Measurements from ENCODE around the gene ANLN.
A peak's percentile ranks its signal among the peaks of the same experiment; 100 is the strongest.
"Not testable (repeated sequence)": the region's sequence is repeated elsewhere in the genome, so short reads cannot be mapped to it uniquely, and the experiment has no call there.

The ANLN gene

GRCh38 chr7:36383284-36383683 lies 6.4 kb upstream of the ANLN start:
- H3K4me3 ChIP-seq (ENCODE audit: low read depth in 1 of 2, low read length in 2 of 2); H3K9ac ChIP-seq (ENCODE audit: low read length); H3K9me3 ChIP-seq (ENCODE audit: low read length); H3K36me3 ChIP-seq (ENCODE audit: insufficient read depth, low read length); H3K27ac ChIP-seq (ENCODE audit: low read depth, low read length); H3K4me1 ChIP-seq (ENCODE audit: insufficient read depth, low read length); H3K27me3 ChIP-seq (ENCODE audit: control insufficient read depth in 1 of 2, insufficient read depth in 2 of 2, low read length in 2 of 2): not testable (repeated sequence)

- H3K27ac ChIP-seq (ENCODE audit: low read depth, low read length); H3K9ac ChIP-seq (ENCODE audit: low read length); H3K4me3 ChIP-seq (ENCODE audit: low read depth in 1 of 2, low read length in 2 of 2); H3K4me1 ChIP-seq (ENCODE audit: insufficient read depth, low read length); H3K9me3 ChIP-seq (ENCODE audit: low read length); H3K36me3 ChIP-seq (ENCODE audit: insufficient read depth, low read length); H3K27me3 ChIP-seq (ENCODE audit: control insufficient read depth in 1 of 2, insufficient read depth in 2 of 2, low read length in 2 of 2): not testable (repeated sequence)
These were observed 4.0 kb upstream of the ANLN start for GRCh38 chr7:36385646-36386045.

GRCh38 chr7:36387435-36388231 lies 2.0 kb upstream of the ANLN start:
- Histone ChIP-seq H3K27me3 (ENCODE audit: control insufficient read depth in 1 of 2, insufficient read depth in 2 of 2, low read length in 2 of 2) (no peaks in the 10 kb centered on the region), H3K4me3 (ENCODE audit: low read depth in 1 of 2, low read length in 2 of 2) (no peak overlapping the region), H3K36me3 (ENCODE audit: insufficient read depth, low read length) (no peaks in the 10 kb centered on the region), H3K9ac (ENCODE audit: low read length) (no peak overlapping the region), H3K4me1 (ENCODE audit: insufficient read depth, low read length) (peaks cover 18% of the 10 kb centered on the region), H3K9me3 (ENCODE audit: low read length) (no peaks in the 10 kb centered on the region), H3K27ac (ENCODE audit: low read depth, low read length) (no peak overlapping the region)

GRCh38 chr7:36388423-36388822 lies 1.2 kb upstream of the ANLN start:
- H3K27me3 ChIP-seq (ENCODE audit: control insufficient read depth in 1 of 2, insufficient read depth in 2 of 2, low read length in 2 of 2), result no peaks in the 10 kb centered on the region
- peak overlapping the region; percentile 31 for H3K27ac ChIP-seq (ENCODE audit: low read depth, low read length)
- H3K4me1 ChIP-seq (ENCODE audit: insufficient read depth, low read length), result peaks cover 18% of the 10 kb centered on the region
- H3K9ac ChIP-seq (ENCODE audit: low read length), result no peak overlapping the region
- H3K9me3 ChIP-seq (ENCODE audit: low read length), result no peaks in the 10 kb centered on the region
- no peak overlapping the region for H3K4me3 ChIP-seq (ENCODE audit: low read depth in 1 of 2, low read length in 2 of 2)
- no peaks in the 10 kb centered on the region for H3K36me3 ChIP-seq (ENCODE audit: insufficient read depth, low read length)

- Histone ChIP-seq H3K27ac (ENCODE audit: low read depth, low read length) (peak overlapping the region; percentile 22), H3K4me3 (ENCODE audit: low read depth in 1 of 2, low read length in 2 of 2) (peak overlapping the region; percentile 69 to 90), H3K36me3 (ENCODE audit: insufficient read depth, low read length) (no peaks in the 10 kb centered on the region), H3K9ac (ENCODE audit: low read length) (peak overlapping the region; percentile 10), H3K27me3 (ENCODE audit: control insufficient read depth in 1 of 2, insufficient read depth in 2 of 2, low read length in 2 of 2) (peaks cover 0 to 2% of the 10 kb centered on the region in 2 donors), H3K4me1 (ENCODE audit: insufficient read depth, low read length) (peaks cover 18% of the 10 kb centered on the region), H3K9me3 (ENCODE audit: low read length) (no peaks in the 10 kb centered on the region)
These were observed 783 bp downstream of the ANLN start for GRCh38 chr7:36390199-36391090.

GRCh38 chr7:36391436-36392198 lies 2.0 kb downstream of the ANLN start:
- H3K4me1 ChIP-seq (ENCODE audit: insufficient read depth, low read length), result peaks cover 18% of the 10 kb centered on the region
- H3K27ac ChIP-seq (ENCODE audit: low read depth, low read length), result no peak overlapping the region
- no peak overlapping the region for H3K4me3 ChIP-seq (ENCODE audit: low read depth in 1 of 2, low read length in 2 of 2)
- H3K9me3 ChIP-seq (ENCODE audit: low read length), result no peaks in the 10 kb centered on the region
- H3K27me3 ChIP-seq (ENCODE audit: control insufficient read depth in 1 of 2, insufficient read depth in 2 of 2, low read length in 2 of 2), result peaks cover 0 to 5% of the 10 kb centered on the region in 2 donors
- no peak overlapping the region for H3K9ac ChIP-seq (ENCODE audit: low read length)
- H3K36me3 ChIP-seq (ENCODE audit: insufficient read depth, low read length), result no peaks in the 10 kb centered on the region

GRCh38 chr7:36393826-36394225 lies 4.2 kb downstream of the ANLN start:
- H3K27me3 ChIP-seq (ENCODE audit: control insufficient read depth in 1 of 2, insufficient read depth in 2 of 2, low read length in 2 of 2), result peaks cover 0 to 5% of the 10 kb centered on the region in 2 donors
- peaks cover 18% of the 10 kb centered on the region for H3K4me1 ChIP-seq (ENCODE audit: insufficient read depth, low read length)
- no peaks in the 10 kb centered on the region for H3K36me3 ChIP-seq (ENCODE audit: insufficient read depth, low read length)
- H3K9me3 ChIP-seq (ENCODE audit: low read length), result no peaks in the 10 kb centered on the region
- H3K27ac ChIP-seq (ENCODE audit: low read depth, low read length), result no peak overlapping the region
- no peak overlapping the region for H3K4me3 ChIP-seq (ENCODE audit: low read depth in 1 of 2, low read length in 2 of 2)
- no peak overlapping the region for H3K9ac ChIP-seq (ENCODE audit: low read length)

- Histone ChIP-seq H3K36me3 (ENCODE audit: insufficient read depth, low read length) (no peaks in the 10 kb centered on the region), H3K27me3 (ENCODE audit: control insufficient read depth in 1 of 2, insufficient read depth in 2 of 2, low read length in 2 of 2) (peaks cover 0 to 5% of the 10 kb centered on the region in 2 donors), H3K4me1 (ENCODE audit: insufficient read depth, low read length) (peaks cover 13% of the 10 kb centered on the region), H3K9me3 (ENCODE audit: low read length) (no peaks in the 10 kb centered on the region), H3K4me3 (ENCODE audit: low read depth in 1 of 2, low read length in 2 of 2) (no peak overlapping the region), H3K27ac (ENCODE audit: low read depth, low read length) (no peak overlapping the region), H3K9ac (ENCODE audit: low read length) (no peak overlapping the region)
These were observed 5.7 kb downstream of the ANLN start for GRCh38 chr7:36395171-36395894.

GRCh38 chr7:36396150-36396549 lies 6.5 kb downstream of the ANLN start:
- no peaks in the 10 kb centered on the region for H3K36me3 ChIP-seq (ENCODE audit: insufficient read depth, low read length)
- H3K9ac ChIP-seq (ENCODE audit: low read length), result no peak overlapping the region
- H3K4me3 ChIP-seq (ENCODE audit: low read depth in 1 of 2, low read length in 2 of 2), result no peak overlapping the region
- no peak overlapping the region for H3K27ac ChIP-seq (ENCODE audit: low read depth, low read length)
- no peaks in the 10 kb centered on the region for H3K9me3 ChIP-seq (ENCODE audit: low read length)
- peaks cover 7% of the 10 kb centered on the region for H3K4me1 ChIP-seq (ENCODE audit: insufficient read depth, low read length)
- H3K27me3 ChIP-seq (ENCODE audit: control insufficient read depth in 1 of 2, insufficient read depth in 2 of 2, low read length in 2 of 2), result peaks cover 0 to 5% of the 10 kb centered on the region in 2 donors

GRCh38 chr7:36400036-36400435 lies 10.4 kb downstream of the ANLN start:
- Histone ChIP-seq H3K4me3 (ENCODE audit: low read depth in 1 of 2, low read length in 2 of 2) (no peak overlapping the region), H3K4me1 (ENCODE audit: insufficient read depth, low read length) (no peaks in the 10 kb centered on the region)

More at GRCh38 chr7:36400036-36400435, 10.4 kb downstream of the ANLN start:
- H3K36me3 ChIP-seq (ENCODE audit: insufficient read depth, low read length), result no peaks in the 10 kb centered on the region
- H3K9ac ChIP-seq (ENCODE audit: low read length), result no peak overlapping the region
- H3K27ac ChIP-seq (ENCODE audit: low read depth, low read length), result no peak overlapping the region
- H3K9me3 ChIP-seq (ENCODE audit: low read length), result no peaks in the 10 kb centered on the region
- H3K27me3 ChIP-seq (ENCODE audit: control insufficient read depth in 1 of 2, insufficient read depth in 2 of 2, low read length in 2 of 2), result peaks cover 0 to 5% of the 10 kb centered on the region in 2 donors

Measured in muscle layer of colon (tissue), 2 donors.